ENCODE data around the gene GNAI3. TPM values are rescaled to one million over a fixed set of nuclear protein-coding genes. Genes with fewer than 3 reads are reported as not detected.

GNAI3 gene
- total and polyA plus RNA-seq, 2 of the 13 experiments (the other 11 are each of a cell fraction or from before 2014, with no cell fraction given): 4.3 to 9.0 TPM

GRCh38 chr1:109548321-109549267, at the start of gene GNAI3 (continued):
- TF ChIP-seq ZBTB10 (CRISPR knock-in tag; IDR thresholded peaks at IDR 0.05; ENCODE audit: borderline replicate concordance): no peak
- peak; percentile 35 for TF ChIP-seq FOXP4 (CRISPR knock-in tag; IDR thresholded peaks at IDR 0.05)
- peak; percentile 82; the same call in 1 of the 2 replicates for TF ChIP-seq ERF (CRISPR knock-in tag; IDR thresholded peaks at IDR 0.05)
- TF ChIP-seq SNRNP70 (IDR thresholded peaks at IDR 0.05; ENCODE audit: low read depth, low read length): no peak
- TF ChIP-seq ELF1 (CRISPR knock-in tag; IDR thresholded peaks at IDR 0.05): peak; percentile 93
- no peak for TF ChIP-seq ZKSCAN1 (IDR thresholded peaks at IDR 0.05; ENCODE audit: low read length)
- TF ChIP-seq TFDP2 (CRISPR knock-in tag; IDR thresholded peaks at IDR 0.05): peak; percentile 41; the same call in 1 of the 2 replicates
- no peak; the same call in 1 of the 2 replicates for TF ChIP-seq SOX13 (IDR thresholded peaks at IDR 0.05)
- peak in 1 of 2 experiments; percentile 6; a peak in 1 of 4 replicates for TF ChIP-seq SOX13 (CRISPR knock-in tag; conservative IDR thresholded peaks at IDR 0.05 in 1 of 2, IDR thresholded peaks at IDR 0.05 in 1 of 2)
- peak; percentile 53 for TF ChIP-seq AGO1 (IDR thresholded peaks at IDR 0.05; ENCODE audit: low read depth, low read length, poor library complexity, severe bottlenecking)
- TF ChIP-seq LRRFIP1 (CRISPR knock-in tag; conservative IDR thresholded peaks at IDR 0.05): no peak
- TF ChIP-seq HMGA1 (CRISPR knock-in tag; conservative IDR thresholded peaks at IDR 0.05): no peak
- TF ChIP-seq SOX6 (IDR thresholded peaks at IDR 0.05): no peak
- peak; percentile 51 for TF ChIP-seq SOX6 (CRISPR knock-in tag; IDR thresholded peaks at IDR 0.05)
- peak; percentile 94 for TF ChIP-seq ZNF687 (CRISPR knock-in tag; IDR thresholded peaks at IDR 0.05)
